HepG2 (cell line): Measurements from ENCODE around the gene TTC21B.

ENCODE experiments used
- ETV5 ChIP-seq: IDR thresholded peaks from 2 replicates; pipeline ENCODE4 v1.6.1; 2018; ENCODE audit warnings: missing biosample characterization, missing genetic modification reagents, inconsistent platforms, borderline replicate concordance
- FOSL2 ChIP-seq: sonication (generic); formaldehyde crosslinking; IDR thresholded peaks from 2 replicates; pipeline ENCODE4 v1.4.0; 2020; ENCODE audit warnings: missing genetic modification reagents
- ISX ChIP-seq: sonication (generic); formaldehyde crosslinking; conservative IDR thresholded peaks from 2 replicates; pipeline ENCODE4 v1.5.0; 2020; ENCODE audit warnings: missing genetic modification reagents
- MEIS2 ChIP-seq: sonication (generic); formaldehyde crosslinking; IDR thresholded peaks from 2 replicates; pipeline ENCODE4 v1.9.0; 2021; ENCODE audit warnings: mild to moderate bottlenecking, missing genetic modification reagents
- POLR2AphosphoS2 ChIP-seq: IDR thresholded peaks from 2 replicates; pipeline ENCODE4 v1.6.1; 2011; ENCODE audit warnings: low read depth, low read length, improper control_type of control experiment
- SMARCE1 ChIP-seq: fragments of 450-650 bp; IDR thresholded peaks from 2 replicates; pipeline ENCODE4 v1.6.1; 2017; ENCODE audit warnings: borderline replicate concordance
- ZFP36L2 ChIP-seq: sonication (generic); formaldehyde crosslinking; IDR thresholded peaks from 2 replicates; pipeline ENCODE4 v1.4.0; 2020; ENCODE audit warnings: missing genetic modification reagents
- ZNF232 ChIP-seq: sonication (generic); formaldehyde crosslinking; IDR thresholded peaks from 2 replicates; pipeline ENCODE4 v1.4.0; 2020; ENCODE audit warnings: missing genetic modification reagents, borderline replicate concordance
- ZNF546 ChIP-seq: sonication (generic); formaldehyde crosslinking; conservative IDR thresholded peaks from 2 replicates; pipeline ENCODE4 v1.8.1; 2023; ENCODE audit warnings: mild to moderate bottlenecking, missing genetic modification reagents
- TF ChIP-seq, protein P1 (sequence below), 2 experiments: IDR thresholded peaks; 2 replicates each; pipeline ENCODE4 v1.6.1; 2011 to 2012; ENCODE audit warnings: low read length in 2 of 2, borderline replicate concordance in 1 of 2, low read depth in 1 of 2, mild to moderate bottlenecking in 1 of 2, moderate library complexity in 1 of 2
- TF ChIP-seq, protein P2 (sequence below), 2 experiments: sonication (generic) in 1 of 2; formaldehyde crosslinking in 1 of 2; IDR thresholded peaks; 2 replicates each; pipeline versions ENCODE4 v1.5.1 to v1.6.1; 2011 to 2020; ENCODE audit warnings: borderline replicate concordance in 1 of 2, low read depth in 1 of 2, low read length in 1 of 2, mild to moderate bottlenecking in 1 of 2, missing genetic modification reagents in 1 of 2, moderate library complexity in 1 of 2

DNA sequence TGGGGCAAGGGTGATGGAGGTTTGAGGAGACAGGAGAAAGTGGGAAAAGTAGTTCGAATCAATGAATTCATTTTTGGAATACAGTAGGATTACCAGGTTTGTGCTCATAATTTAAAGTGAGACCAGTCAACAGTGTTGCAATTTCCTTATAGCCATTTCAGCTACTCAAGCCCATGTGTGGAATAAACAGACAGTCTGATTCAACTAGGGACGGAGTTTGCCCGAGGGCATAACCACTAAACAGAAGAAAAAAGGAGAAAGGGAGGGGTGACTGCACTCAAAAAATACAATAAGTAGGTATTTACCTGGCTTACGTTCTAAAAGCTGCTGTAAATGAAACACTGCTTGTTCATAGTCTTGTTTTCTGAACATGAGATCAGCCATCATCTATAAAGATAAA is 55.2 kb downstream of the TTC21B start:
- TF ChIP-seq, protein P1, sequence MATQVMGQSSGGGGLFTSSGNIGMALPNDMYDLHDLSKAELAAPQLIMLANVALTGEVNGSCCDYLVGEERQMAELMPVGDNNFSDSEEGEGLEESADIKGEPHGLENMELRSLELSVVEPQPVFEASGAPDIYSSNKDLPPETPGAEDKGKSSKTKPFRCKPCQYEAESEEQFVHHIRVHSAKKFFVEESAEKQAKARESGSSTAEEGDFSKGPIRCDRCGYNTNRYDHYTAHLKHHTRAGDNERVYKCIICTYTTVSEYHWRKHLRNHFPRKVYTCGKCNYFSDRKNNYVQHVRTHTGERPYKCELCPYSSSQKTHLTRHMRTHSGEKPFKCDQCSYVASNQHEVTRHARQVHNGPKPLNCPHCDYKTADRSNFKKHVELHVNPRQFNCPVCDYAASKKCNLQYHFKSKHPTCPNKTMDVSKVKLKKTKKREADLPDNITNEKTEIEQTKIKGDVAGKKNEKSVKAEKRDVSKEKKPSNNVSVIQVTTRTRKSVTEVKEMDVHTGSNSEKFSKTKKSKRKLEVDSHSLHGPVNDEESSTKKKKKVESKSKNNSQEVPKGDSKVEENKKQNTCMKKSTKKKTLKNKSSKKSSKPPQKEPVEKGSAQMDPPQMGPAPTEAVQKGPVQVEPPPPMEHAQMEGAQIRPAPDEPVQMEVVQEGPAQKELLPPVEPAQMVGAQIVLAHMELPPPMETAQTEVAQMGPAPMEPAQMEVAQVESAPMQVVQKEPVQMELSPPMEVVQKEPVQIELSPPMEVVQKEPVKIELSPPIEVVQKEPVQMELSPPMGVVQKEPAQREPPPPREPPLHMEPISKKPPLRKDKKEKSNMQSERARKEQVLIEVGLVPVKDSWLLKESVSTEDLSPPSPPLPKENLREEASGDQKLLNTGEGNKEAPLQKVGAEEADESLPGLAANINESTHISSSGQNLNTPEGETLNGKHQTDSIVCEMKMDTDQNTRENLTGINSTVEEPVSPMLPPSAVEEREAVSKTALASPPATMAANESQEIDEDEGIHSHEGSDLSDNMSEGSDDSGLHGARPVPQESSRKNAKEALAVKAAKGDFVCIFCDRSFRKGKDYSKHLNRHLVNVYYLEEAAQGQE (IDR thresholded peaks at IDR 0.05; ENCODE audit: borderline replicate concordance in 1 of 2, low read depth in 1 of 2, low read length in 2 of 2): no peak
- no peak for TF ChIP-seq ZNF546 (CRISPR knock-in tag)
- TF ChIP-seq POLR2AphosphoS2: no peak
- TF ChIP-seq FOSL2 (CRISPR knock-in tag): no peak
- TF ChIP-seq, protein P2, sequence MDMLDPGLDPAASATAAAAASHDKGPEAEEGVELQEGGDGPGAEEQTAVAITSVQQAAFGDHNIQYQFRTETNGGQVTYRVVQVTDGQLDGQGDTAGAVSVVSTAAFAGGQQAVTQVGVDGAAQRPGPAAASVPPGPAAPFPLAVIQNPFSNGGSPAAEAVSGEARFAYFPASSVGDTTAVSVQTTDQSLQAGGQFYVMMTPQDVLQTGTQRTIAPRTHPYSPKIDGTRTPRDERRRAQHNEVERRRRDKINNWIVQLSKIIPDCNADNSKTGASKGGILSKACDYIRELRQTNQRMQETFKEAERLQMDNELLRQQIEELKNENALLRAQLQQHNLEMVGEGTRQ (IDR thresholded peaks at IDR 0.05; ENCODE audit: low read depth, low read length): no peak
- TF ChIP-seq, protein P2 (CRISPR knock-in tag; IDR thresholded peaks at IDR 0.05; ENCODE audit: borderline replicate concordance): no peak
- no peak for TF ChIP-seq MEIS2
- no peak for TF ChIP-seq ZNF232 (CRISPR knock-in tag)
- no peak for TF ChIP-seq ZFP36L2 (CRISPR knock-in tag)
- no peak for TF ChIP-seq ETV5 (CRISPR knock-in tag)
- TF ChIP-seq SMARCE1: no peak
- no peak for TF ChIP-seq ISX (CRISPR knock-in tag)
